BLaER1 (cell line): ENCODE results near the gene COL4A6.

Source experiments
- H3K27ac ChIP-seq: shearing (Covaris generic); formaldehyde crosslinking; 2 replicates; pipeline ENCODE4 v1.8.1; 2022
- H3K27me3 ChIP-seq: shearing (Covaris generic); formaldehyde crosslinking; 2 replicates; pipeline ENCODE4 v1.8.1; 2022
- H3K36me3 ChIP-seq: shearing (Covaris generic); formaldehyde crosslinking; 2 replicates; pipeline ENCODE4 v1.8.1; 2022
- H3K4me1 ChIP-seq: shearing (Covaris generic); formaldehyde crosslinking; 2 replicates; pipeline ENCODE4 v1.8.1; 2022
- H3K4me2 ChIP-seq: shearing (Covaris generic); formaldehyde crosslinking; 2 replicates; pipeline ENCODE4 v1.8.1; 2022
- H3K4me3 ChIP-seq: shearing (Covaris generic); formaldehyde crosslinking; 2 replicates; pipeline ENCODE4 v1.8.1; 2022
- H3K9ac ChIP-seq: shearing (Covaris generic); formaldehyde crosslinking; 2 replicates; pipeline ENCODE4 v1.8.1; 2022
- H3K9me3 ChIP-seq: shearing (Covaris generic); formaldehyde crosslinking; 2 replicates; pipeline ENCODE4 v1.8.1; 2022
- H4K20me1 ChIP-seq: shearing (Covaris generic); formaldehyde crosslinking; 2 replicates; pipeline ENCODE4 v1.8.1; 2022
- Cebpa-rat ChIP-seq: shearing (Covaris generic); IDR thresholded peaks from 2 replicates; pipeline ENCODE4 v1.8.1; 2022

COL4A6 gene

GRCh38 chrX:108267557-108267956, 170.7 kb downstream of the COL4A6 start:
- H3K27me3 ChIP-seq, result peaks cover 99% of the 10 kb centered on the region
- H3K4me1 ChIP-seq, result peaks cover 19% of the 10 kb centered on the region
- peaks cover 26% of the 10 kb centered on the region; the same call in 1 of the 2 replicates for H4K20me1 ChIP-seq
- no peak overlapping the region for H3K4me2 ChIP-seq
- no peaks in the 10 kb centered on the region for H3K36me3 ChIP-seq
- no peaks in the 10 kb centered on the region for H3K9me3 ChIP-seq
- H3K27ac ChIP-seq, result no peak overlapping the region
- H3K4me3 ChIP-seq, result no peak overlapping the region
- no peak for TF ChIP-seq Cebpa-rat
- H3K9ac ChIP-seq, result no peak overlapping the region

GRCh38 chrX:108264376-108264775, 173.8 kb downstream of the COL4A6 start:
- Histone ChIP-seq H3K4me3 (no peak overlapping the region), H3K9me3 (0 out of 2 replicates have a peak, but pooled peaks cover 4% of the 10 kb centered on the region), H3K4me2 (no peak overlapping the region), H4K20me1 (no peaks in the 10 kb centered on the region; the same call in 1 of the 2 replicates), H3K27me3 (peaks cover 96% of the 10 kb centered on the region), H3K9ac (no peak overlapping the region), H3K36me3 (no peaks in the 10 kb centered on the region), H3K27ac (no peak overlapping the region), H3K4me1 (no peaks in the 10 kb centered on the region)
- no peak for TF ChIP-seq Cebpa-rat

GRCh38 chrX:108261549-108262203, 176.5 kb downstream of the COL4A6 start:
- TF ChIP-seq Cebpa-rat, result no peak
- Histone ChIP-seq H3K36me3 (no peaks in the 10 kb centered on the region), H3K27ac (no peak overlapping the region), H3K9me3 (0 out of 2 replicates have a peak, but pooled peaks cover 4% of the 10 kb centered on the region), H3K4me3 (no peak overlapping the region), H4K20me1 (no peaks in the 10 kb centered on the region; the same call in 1 of the 2 replicates), H3K4me2 (no peak overlapping the region), H3K27me3 (peaks cover 95% of the 10 kb centered on the region), H3K4me1 (no peaks in the 10 kb centered on the region), H3K9ac (no peak overlapping the region)

- H3K27me3 ChIP-seq, result peaks cover 91% of the 10 kb centered on the region
- H4K20me1 ChIP-seq, result no peaks in the 10 kb centered on the region
- no peak overlapping the region for H3K9ac ChIP-seq
- peaks cover 7% of the 10 kb centered on the region; the same call in 1 of the 2 replicates for H3K9me3 ChIP-seq
- H3K27ac ChIP-seq, result no peak overlapping the region
- no peaks in the 10 kb centered on the region for H3K4me1 ChIP-seq
- H3K4me2 ChIP-seq, result no peak overlapping the region
- H3K36me3 ChIP-seq, result no peaks in the 10 kb centered on the region
- TF ChIP-seq Cebpa-rat, result no peak
- H3K4me3 ChIP-seq, result no peak overlapping the region
Measured at GRCh38 chrX:108257556-108257955, 180.7 kb downstream of the COL4A6 start.

- Histone ChIP-seq H3K4me2 (no peak overlapping the region), H3K27me3 (peaks cover 87% of the 10 kb centered on the region), H3K4me1 (no peaks in the 10 kb centered on the region), H3K9ac (no peak overlapping the region), H3K27ac (no peak overlapping the region), H3K36me3 (no peaks in the 10 kb centered on the region), H3K4me3 (no peak overlapping the region), H3K9me3 (peaks cover 3% of the 10 kb centered on the region; the same call in 1 of the 2 replicates), H4K20me1 (no peaks in the 10 kb centered on the region)
- TF ChIP-seq Cebpa-rat, result no peak
Measured at GRCh38 chrX:108254636-108255035, 183.6 kb downstream of the COL4A6 start.

GRCh38 chrX:108250654-108251579, 187.3 kb downstream of the COL4A6 start:
- TF ChIP-seq Cebpa-rat, result no peak

GRCh38 chrX:108246304-108246954, 191.8 kb downstream of the COL4A6 start:
- no peaks in the 10 kb centered on the region for H3K9me3 ChIP-seq

More at GRCh38 chrX:108250654-108251579, 187.3 kb downstream of the COL4A6 start:
- no peak overlapping the region for H3K4me2 ChIP-seq
- no peak overlapping the region for H3K4me3 ChIP-seq
- no peaks in the 10 kb centered on the region for H3K36me3 ChIP-seq
- no peak overlapping the region for H3K27ac ChIP-seq
- H3K4me1 ChIP-seq, result no peaks in the 10 kb centered on the region
- peaks cover 3% of the 10 kb centered on the region; the same call in 1 of the 2 replicates for H3K9me3 ChIP-seq
- no peak overlapping the region for H3K9ac ChIP-seq
- H4K20me1 ChIP-seq, result no peaks in the 10 kb centered on the region
- H3K27me3 ChIP-seq, result peaks cover 82% of the 10 kb centered on the region

GRCh38 chrX:108245462-108245861, 192.8 kb downstream of the COL4A6 start:
- Histone ChIP-seq H3K4me1 (no peaks in the 10 kb centered on the region), H3K9me3 (no peaks in the 10 kb centered on the region), H3K4me2 (no peak overlapping the region), H3K9ac (no peak overlapping the region), H3K27me3 (peaks cover 81% of the 10 kb centered on the region), H3K27ac (no peak overlapping the region), H3K36me3 (no peaks in the 10 kb centered on the region), H3K4me3 (no peak overlapping the region), H4K20me1 (no peaks in the 10 kb centered on the region; the same call in 1 of the 2 replicates)
- TF ChIP-seq Cebpa-rat, result no peak

More at GRCh38 chrX:108246304-108246954, 191.8 kb downstream of the COL4A6 start:
- Histone ChIP-seq H4K20me1 (no peaks in the 10 kb centered on the region; the same call in 1 of the 2 replicates), H3K4me2 (no peak overlapping the region), H3K36me3 (no peaks in the 10 kb centered on the region), H3K4me3 (no peak overlapping the region), H3K9ac (no peak overlapping the region), H3K4me1 (no peaks in the 10 kb centered on the region), H3K27ac (no peak overlapping the region), H3K27me3 (peaks cover 85% of the 10 kb centered on the region)
- no peak for TF ChIP-seq Cebpa-rat

- Histone ChIP-seq H3K9ac (no peak overlapping the region), H3K9me3 (no peaks in the 10 kb centered on the region), H3K27me3 (peaks cover 92% of the 10 kb centered on the region), H3K4me3 (no peak overlapping the region), H3K36me3 (no peaks in the 10 kb centered on the region), H3K4me1 (no peaks in the 10 kb centered on the region), H3K4me2 (no peak overlapping the region), H4K20me1 (no peaks in the 10 kb centered on the region; the same call in 1 of the 2 replicates), H3K27ac (no peak overlapping the region)
- TF ChIP-seq Cebpa-rat, result no peak
Measured at GRCh38 chrX:108235986-108236385, 202.2 kb downstream of the COL4A6 start.
